HCEC 1CT (cell line): ENCODE measurements around the gene OTOP1.
"Not testable (repeated sequence)": the region's sequence is repeated elsewhere in the genome, so short reads cannot be mapped to it uniquely, and the experiment has no call there.

Experiments
- DNase-seq: peaks from one replicate; pipeline ENCODE4 v3.0.0-alpha.2; 2017

Gene OTOP1

DNA sequence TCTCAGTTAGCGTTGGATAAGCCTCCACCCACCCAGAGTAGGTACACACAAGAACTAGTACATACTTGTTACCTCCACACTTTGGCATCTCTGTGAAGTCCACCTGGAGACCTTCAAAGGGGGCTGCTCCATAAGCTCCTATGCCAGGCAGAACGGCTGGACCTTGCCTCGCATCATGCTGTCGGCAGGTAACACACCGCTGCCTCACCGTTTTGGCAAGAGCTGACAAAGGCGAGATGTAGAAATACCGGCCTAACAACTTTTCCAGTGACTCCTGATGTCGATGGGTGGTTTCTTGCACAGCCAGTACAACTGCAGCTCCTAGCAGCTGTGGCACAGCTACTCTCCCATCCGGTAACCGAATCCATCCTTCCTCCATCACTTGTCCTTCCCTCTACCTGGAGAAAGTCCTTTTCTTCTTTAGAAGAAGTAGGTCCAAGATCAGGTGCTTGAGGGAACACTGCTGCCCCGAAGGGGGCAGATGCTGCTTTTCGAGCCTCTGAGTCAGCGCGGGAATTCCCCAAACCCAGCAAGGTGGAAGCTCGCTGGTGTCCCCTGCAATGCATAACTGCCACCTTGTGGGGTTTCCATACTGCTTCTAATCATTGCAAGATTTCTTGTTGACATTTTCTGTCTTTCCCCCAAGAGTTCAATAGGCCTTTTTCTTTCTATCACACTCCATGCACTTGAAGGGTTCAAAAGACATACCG is 65.6 kb downstream of the OTOP1 start:
- not testable (repeated sequence) for DNase-seq

- DNase-seq = peak; percentile 3
Observed at GRCh38 chr4:4145622-4146021, 81.1 kb downstream of the OTOP1 start.

- not testable (repeated sequence) for DNase-seq
Observed at GRCh38 chr4:4143376-4143775, 83.4 kb downstream of the OTOP1 start.

DNA sequence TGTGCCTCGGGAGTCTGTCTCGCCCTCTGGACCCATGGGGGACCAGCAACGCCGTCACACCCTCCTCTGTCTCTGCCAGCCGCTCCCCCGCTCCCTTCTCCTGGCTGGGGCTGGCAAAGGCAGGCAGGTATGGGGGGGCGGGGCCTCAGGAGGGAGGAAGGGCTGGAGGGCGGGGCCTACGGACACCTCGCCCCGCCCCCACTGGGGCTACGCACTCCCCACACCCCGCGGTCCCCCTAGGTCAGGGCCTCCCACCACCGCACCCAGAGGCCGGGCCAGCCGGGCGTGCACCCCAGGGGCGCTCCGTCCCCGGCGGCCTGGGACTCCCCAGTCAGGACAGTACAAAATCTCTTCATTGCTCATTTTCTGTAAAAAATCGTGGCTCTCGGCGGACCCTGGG is 84.0 kb downstream of the OTOP1 start:
- DNase-seq = not testable (repeated sequence)

- not testable (repeated sequence) for DNase-seq
Observed at GRCh38 chr4:4141186-4141585, 85.5 kb downstream of the OTOP1 start.
